Esophagus squamous epithelium (tissue), 4 donors: ENCODE measurements around the gene PEX3.

Experiments
- POLR2A ChIP-seq, 4 donors: fragments of 450-650 bp; IDR thresholded peaks; one replicate each; pipeline ENCODE4 v1.6.1; 2017; ENCODE audit warnings: antibody characterized with exemption in 4 of 4, mild to moderate bottlenecking in 4 of 4, moderate library complexity in 3 of 4
- TF ChIP-seq, protein P1 (sequence below), 6 experiments: fragments of 450-650 bp in 4 of 6; fragments of 200-600 bp in 2 of 6; sonication (generic) in 2 of 6; IDR thresholded peaks; one replicate each; pipeline ENCODE4 v1.5.1; 2016 to 2019; ENCODE audit warnings: antibody characterized with exemption in 6 of 6, mild to moderate bottlenecking in 4 of 6, moderate library complexity in 4 of 6

DNA sequence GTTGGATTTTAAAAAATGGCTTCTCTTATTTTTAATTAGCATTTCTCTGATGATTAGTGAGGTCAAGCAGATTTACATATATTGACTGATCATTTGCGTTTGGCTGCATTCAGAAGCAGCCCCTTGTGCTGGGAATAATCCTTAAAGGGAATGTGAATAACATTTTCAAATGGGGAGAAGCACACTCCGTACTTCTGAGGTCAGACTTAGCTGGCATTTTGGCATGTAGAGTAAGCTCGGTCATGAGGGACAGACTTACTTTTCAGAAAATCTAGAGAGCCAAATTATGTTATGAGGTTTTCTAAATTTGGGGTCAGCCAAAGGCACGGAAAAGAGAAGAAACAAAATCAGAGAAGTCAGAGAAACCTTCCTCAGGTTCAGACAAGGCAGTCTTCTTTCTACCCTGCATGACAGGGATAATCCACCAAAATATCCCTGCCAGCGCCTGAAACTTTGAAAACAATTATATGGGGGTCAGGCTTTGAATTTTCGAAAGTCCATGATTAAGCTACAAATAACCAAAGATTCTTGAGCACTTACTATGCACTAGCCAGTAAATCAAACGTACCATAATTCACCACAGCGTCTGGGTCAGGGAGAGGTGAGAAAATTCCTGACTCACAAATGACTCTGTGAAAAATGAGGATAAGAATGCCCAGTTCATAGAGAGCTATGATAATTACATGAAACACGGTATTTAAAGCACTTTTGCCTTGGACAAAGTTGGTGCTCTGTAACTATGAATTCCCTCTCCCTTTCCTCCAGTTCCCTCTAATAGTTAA lies 45.0 kb upstream of the PEX3 start:
- TF ChIP-seq POLR2A (IDR thresholded peaks at IDR 0.05): no peak
- TF ChIP-seq, protein P1, sequence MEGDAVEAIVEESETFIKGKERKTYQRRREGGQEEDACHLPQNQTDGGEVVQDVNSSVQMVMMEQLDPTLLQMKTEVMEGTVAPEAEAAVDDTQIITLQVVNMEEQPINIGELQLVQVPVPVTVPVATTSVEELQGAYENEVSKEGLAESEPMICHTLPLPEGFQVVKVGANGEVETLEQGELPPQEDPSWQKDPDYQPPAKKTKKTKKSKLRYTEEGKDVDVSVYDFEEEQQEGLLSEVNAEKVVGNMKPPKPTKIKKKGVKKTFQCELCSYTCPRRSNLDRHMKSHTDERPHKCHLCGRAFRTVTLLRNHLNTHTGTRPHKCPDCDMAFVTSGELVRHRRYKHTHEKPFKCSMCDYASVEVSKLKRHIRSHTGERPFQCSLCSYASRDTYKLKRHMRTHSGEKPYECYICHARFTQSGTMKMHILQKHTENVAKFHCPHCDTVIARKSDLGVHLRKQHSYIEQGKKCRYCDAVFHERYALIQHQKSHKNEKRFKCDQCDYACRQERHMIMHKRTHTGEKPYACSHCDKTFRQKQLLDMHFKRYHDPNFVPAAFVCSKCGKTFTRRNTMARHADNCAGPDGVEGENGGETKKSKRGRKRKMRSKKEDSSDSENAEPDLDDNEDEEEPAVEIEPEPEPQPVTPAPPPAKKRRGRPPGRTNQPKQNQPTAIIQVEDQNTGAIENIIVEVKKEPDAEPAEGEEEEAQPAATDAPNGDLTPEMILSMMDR (IDR thresholded peaks at IDR 0.05): no peak
